CD4-positive, CD25-positive, alpha-beta regulatory T cell (primary cell): ENCODE results near the gene ZSCAN22. TPM values are rescaled to one million over a fixed set of nuclear protein-coding genes. Genes with fewer than 3 reads are reported as not detected.
"Not testable (repeated sequence)": the region's sequence is repeated elsewhere in the genome, so short reads cannot be mapped to it uniquely, and the experiment has no call there.

ENCODE experiments used
- ATAC-seq, 2 donors: fragments of 150-1000 bp; cut with Tn5 transposase; one replicate each; pipeline ENCODE4 v1.10.0; 2021; ENCODE audit warnings: low read depth in 2 of 2, moderate number of reproducible peaks in 2 of 2, moderate library complexity in 1 of 2
- DNase-seq, 3 donors: peaks; one replicate each; pipeline versions ENCODE4 v3.0.0 to v3.0.0-alpha.2; 2012 to 2022; ENCODE audit warnings: mixed read lengths in 1 of 3
- H3K27ac ChIP-seq: one replicate; pipeline ENCODE4 v1.7.0; 2013; ENCODE audit warnings: mild to moderate bottlenecking, low read length; ENCODE audit not compliant: insufficient read depth, poor library complexity, severe bottlenecking
- H3K27me3 ChIP-seq: one replicate; pipeline ENCODE4 v1.7.0; 2013; ENCODE audit warnings: low read length; ENCODE audit not compliant: control insufficient read depth, insufficient read depth
- H3K36me3 ChIP-seq: one replicate; pipeline ENCODE4 v1.7.0; 2013; ENCODE audit warnings: mild to moderate bottlenecking, low read length, moderate library complexity; ENCODE audit not compliant: control insufficient read depth, insufficient read depth
- H3K4me1 ChIP-seq: 2 replicates; pipeline ENCODE4 v1.7.0; 2013; ENCODE audit warnings: mild to moderate bottlenecking, low read length; ENCODE audit not compliant: insufficient read depth, control insufficient read depth, poor library complexity, severe bottlenecking
- H3K4me3 ChIP-seq: one replicate; pipeline ENCODE4 v1.7.0; 2013; ENCODE audit warnings: low read depth, mild to moderate bottlenecking, low read length, moderate library complexity
- H3K9me3 ChIP-seq, 2 experiments: 1 replicate in 1 of 2; 2 replicates in 1 of 2; pipeline ENCODE4 v1.7.0; 2013; ENCODE audit warnings: low read length in 2 of 2, mild to moderate bottlenecking in 1 of 2, moderate library complexity in 1 of 2; ENCODE audit not compliant: control insufficient read depth in 2 of 2
- H3K27ac Mint-ChIP-seq, 3 donors: one replicate each; pipeline ENCODE4 v1.8.0; 2020 to 2022; ENCODE audit warnings: mild to moderate bottlenecking in 3 of 3, mixed read lengths in 3 of 3, moderate library complexity in 2 of 3
- H3K27me3 Mint-ChIP-seq: one replicate; pipeline ENCODE4 v1.8.0; 2022; ENCODE audit warnings: mild to moderate bottlenecking, mixed read lengths
- H3K36me3 Mint-ChIP-seq: one replicate; pipeline ENCODE4 v1.8.0; 2020; ENCODE audit warnings: mixed read lengths
- H3K4me1 Mint-ChIP-seq, 4 donors: one replicate each; pipeline ENCODE4 v1.8.0; 2020 to 2022; ENCODE audit warnings: mixed read lengths in 4 of 4, mild to moderate bottlenecking in 1 of 4
- H3K4me3 Mint-ChIP-seq, 4 donors: one replicate each; pipeline ENCODE4 v1.8.0; 2020 to 2022; ENCODE audit warnings: mild to moderate bottlenecking in 4 of 4, mixed read lengths in 4 of 4, moderate library complexity in 3 of 4
- H3K9me3 Mint-ChIP-seq, 7 donors: one replicate each; pipeline ENCODE4 v1.8.0; 2020 to 2022; ENCODE audit warnings: mixed read lengths in 7 of 7, mild to moderate bottlenecking in 3 of 7, moderate library complexity in 2 of 7
- polyA plus RNA-seq, 4 donors: library from polyadenylated mRNA; unstranded; fragments of 300-500 nt; fragmentation: Illumina TruSeq; gene quantifications; one replicate each; pipeline ENCODE4 v1.2.3, GENCODE V29; 2021
- total RNA-seq: library from RNA; stranded (reverse); gene quantifications from one replicate; pipeline ENCODE4 v1.2.3, GENCODE V29; 2022

The ZSCAN22 gene
- total and polyA plus RNA-seq, 5 donors from 2014 or later = 0.31 to 2.6 (median 2.1) TPM

GRCh38 chr19:58346961-58347929 lies 20.5 kb downstream of the ZSCAN22 start:
- H3K27me3 Mint-ChIP-seq = peaks cover 5% of the 10 kb centered on the region
- H3K9me3 ChIP-seq = no peaks in the 10 kb centered on the region
- no peaks in the 10 kb centered on the region for H3K27me3 ChIP-seq

GRCh38 chr19:58348080-58348479 lies 21.3 kb downstream of the ZSCAN22 start:
- ATAC-seq, H3K36me3 Mint-ChIP-seq, H3K27me3 Mint-ChIP-seq, H3K9me3 ChIP-seq, H3K36me3 ChIP-seq, DNase-seq, H3K9me3 Mint-ChIP-seq, H3K27me3 ChIP-seq: not testable (repeated sequence)
- Mint-ChIP-seq H3K27ac (peak overlapping the region; percentile 43 to 93 (median 60)), H3K4me1 (peaks cover 0 to 35% (median 17%) of the 10 kb centered on the region in 4 donors), H3K4me3 (peak overlapping the region; percentile 89 to 96 (median 92))
- H3K27ac ChIP-seq = peak overlapping the region; percentile 57
- peaks cover 20% of the 10 kb centered on the region for H3K4me1 ChIP-seq
- H3K4me3 ChIP-seq = peak overlapping the region; percentile 69

More at GRCh38 chr19:58346961-58347929, 20.5 kb downstream of the ZSCAN22 start:
- H3K4me3 ChIP-seq = peak overlapping the region; percentile 69
- H3K4me1 ChIP-seq = peaks cover 20% of the 10 kb centered on the region
- no peaks in the 10 kb centered on the region for H3K36me3 ChIP-seq
- H3K4me1 Mint-ChIP-seq = peaks cover 0 to 32% (median 17%) of the 10 kb centered on the region in 4 donors
- H3K9me3 Mint-ChIP-seq = peaks cover 0 to 2% (median 0%) of the 10 kb centered on the region in 7 donors
- H3K36me3 Mint-ChIP-seq = peaks cover 12% of the 10 kb centered on the region
- H3K27ac ChIP-seq = peak overlapping the region; percentile 70
- peak overlapping the region; percentile 89 to 96 (median 92) for H3K4me3 Mint-ChIP-seq
- ATAC-seq = peak; percentile 89
- DNase-seq = peak; percentile 61 to 73 (median 66)
- peak overlapping the region; percentile 86 to 93 (median 90) for H3K27ac Mint-ChIP-seq

- H3K4me1 Mint-ChIP-seq = peaks cover 0 to 35% (median 17%) of the 10 kb centered on the region in 4 donors
These were observed 22.8 kb downstream of the ZSCAN22 start for GRCh38 chr19:58349590-58349989.

DNA sequence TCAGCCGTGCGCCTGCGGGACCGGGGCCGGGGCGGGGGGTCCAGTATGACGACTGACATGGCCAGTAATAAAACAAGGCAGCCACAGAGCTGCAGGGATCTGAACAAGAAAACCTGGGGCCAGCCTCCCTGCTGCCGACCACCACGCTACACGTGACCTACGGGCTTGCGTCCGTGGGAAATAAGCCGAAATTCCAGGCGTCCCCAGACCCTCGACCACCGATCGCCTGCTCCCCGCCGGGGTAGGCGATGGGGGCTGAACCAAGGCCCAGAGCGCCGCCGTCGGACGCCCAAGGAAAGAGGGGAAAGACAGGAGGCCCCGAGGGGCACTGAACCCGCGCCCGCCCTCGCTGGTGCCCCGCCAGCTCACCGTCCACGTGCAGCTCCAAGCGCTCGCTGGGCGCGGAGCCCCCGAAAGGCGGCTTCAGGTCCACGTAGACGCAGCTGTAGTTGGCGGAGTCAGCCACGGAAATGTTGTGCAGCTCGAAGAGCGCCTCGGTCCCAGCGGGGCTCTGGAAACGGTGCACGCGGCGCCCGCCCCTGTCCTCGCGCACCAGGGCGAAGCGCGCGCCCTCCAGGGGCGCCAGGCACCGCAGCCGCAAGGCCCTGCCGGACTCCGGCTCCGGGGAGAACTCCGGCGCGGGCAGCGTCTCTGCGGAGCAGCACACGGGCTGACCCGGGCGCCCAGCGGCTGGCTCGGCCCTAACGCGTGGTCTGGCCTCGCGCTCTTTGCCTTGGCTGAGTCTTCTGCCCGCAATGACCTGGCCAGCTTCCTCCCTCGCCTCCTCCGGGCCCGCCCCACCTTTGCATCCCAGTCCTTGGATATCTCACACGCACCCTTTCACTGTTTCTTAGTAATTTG lies 23.4 kb downstream of the ZSCAN22 start:
- Mint-ChIP-seq H3K4me1 (peaks cover 0 to 33% (median 17%) of the 10 kb centered on the region in 4 donors), H3K9me3 (peaks cover 0 to 2% (median 0%) of the 10 kb centered on the region in 7 donors), H3K27me3 (peaks cover 5% of the 10 kb centered on the region), H3K27ac (no peak overlapping the region), H3K4me3 (no peak overlapping the region), H3K36me3 (peaks cover 8% of the 10 kb centered on the region)
- no peak for DNase-seq
- Histone ChIP-seq H3K4me1 (peaks cover 20% of the 10 kb centered on the region), H3K4me3 (no peak overlapping the region), H3K36me3 (no peaks in the 10 kb centered on the region), H3K27me3 (no peaks in the 10 kb centered on the region), H3K27ac (no peak overlapping the region), H3K9me3 (no peaks in the 10 kb centered on the region)
- ATAC-seq = no peak

More at GRCh38 chr19:58349590-58349989, 22.8 kb downstream of the ZSCAN22 start:
- H3K27me3 Mint-ChIP-seq = peaks cover 5% of the 10 kb centered on the region
- no peak overlapping the region for H3K27ac ChIP-seq
- no peak for DNase-seq
- H3K9me3 ChIP-seq = no peaks in the 10 kb centered on the region
- no peak overlapping the region for H3K4me3 ChIP-seq
- H3K36me3 Mint-ChIP-seq = peaks cover 8% of the 10 kb centered on the region
- H3K9me3 Mint-ChIP-seq = peaks cover 0 to 2% (median 0%) of the 10 kb centered on the region in 7 donors
- peak overlapping the region in 2 of 4 donors; percentile 27 to 46 for H3K4me3 Mint-ChIP-seq
- H3K27me3 ChIP-seq = no peaks in the 10 kb centered on the region
- H3K4me1 ChIP-seq = peaks cover 20% of the 10 kb centered on the region
- ATAC-seq = no peak
- H3K27ac Mint-ChIP-seq = no peak overlapping the region
- H3K36me3 ChIP-seq = no peaks in the 10 kb centered on the region

GRCh38 chr19:58350871-58351557 lies 24.2 kb downstream of the ZSCAN22 start:
- Histone ChIP-seq H3K27ac (no peak overlapping the region), H3K36me3 (no peaks in the 10 kb centered on the region), H3K4me3 (no peak overlapping the region), H3K27me3 (no peaks in the 10 kb centered on the region), H3K4me1 (peaks cover 22% of the 10 kb centered on the region), H3K9me3 (no peaks in the 10 kb centered on the region)
- no peak for ATAC-seq
- H3K27me3 Mint-ChIP-seq = peaks cover 5% of the 10 kb centered on the region
- peak overlapping the region in 1 of 4 donors; percentile 4 for H3K4me3 Mint-ChIP-seq
- H3K9me3 Mint-ChIP-seq = peaks cover 0 to 2% (median 0%) of the 10 kb centered on the region in 7 donors
- H3K36me3 Mint-ChIP-seq = peaks cover 8% of the 10 kb centered on the region
- no peak overlapping the region for H3K27ac Mint-ChIP-seq
- H3K4me1 Mint-ChIP-seq = peaks cover 0 to 31% (median 11%) of the 10 kb centered on the region in 4 donors
- DNase-seq = no peak

- Mint-ChIP-seq H3K27me3 (peaks cover 5% of the 10 kb centered on the region), H3K27ac (peak overlapping the region in 1 of 3 donors; percentile 26), H3K9me3 (peaks cover 0 to 2% (median 0%) of the 10 kb centered on the region in 7 donors), H3K4me3 (peak overlapping the region in 1 of 4 donors; percentile 4), H3K36me3 (peaks cover 8% of the 10 kb centered on the region), H3K4me1 (peaks cover 0 to 34% (median 9%) of the 10 kb centered on the region in 4 donors)
- ATAC-seq (no peak), DNase-seq (no peak)
- Histone ChIP-seq H3K27ac (no peak overlapping the region), H3K36me3 (no peaks in the 10 kb centered on the region), H3K4me1 (peaks cover 27% of the 10 kb centered on the region), H3K4me3 (no peak overlapping the region), H3K27me3 (no peaks in the 10 kb centered on the region), H3K9me3 (no peaks in the 10 kb centered on the region)
These were observed 24.7 kb downstream of the ZSCAN22 start for GRCh38 chr19:58351558-58351878.
